Measurements from ENCODE around the gene KLHL22.

GRCh38 chr22:20459152-20459542, 36.4 kb downstream of the KLHL22 start:
- TF ChIP-seq CTCF (IDR thresholded peaks at IDR 0.05; ENCODE audit: control extremely low read depth in 1 of 3, insufficient read depth in 1 of 3, low read depth in 1 of 3, low read length in 3 of 3) (no peak), EZH2 (IDR thresholded peaks at IDR 0.05; ENCODE audit: low read depth, low read length, severe bottlenecking) (no peak), EGR1 (IDR thresholded peaks at IDR 0.05; ENCODE audit: borderline replicate concordance, low read depth, low read length) (no peak), POLR2A (IDR thresholded peaks at IDR 0.05; ENCODE audit: control extremely low read depth in 1 of 2, low read depth in 2 of 2, low read length in 2 of 2) (no peak), E2F6 (IDR thresholded peaks at IDR 0.05) (no peak), JUND (IDR thresholded peaks at IDR 0.05; ENCODE audit: low read length) (no peak)

All from H1 (cell line).